ENCODE measurements around the gene PLA2G4A. TPM values are rescaled to one million over a fixed set of nuclear protein-coding genes. Genes with fewer than 3 reads are reported as not detected.

The PLA2G4A gene
- total RNA-seq, 2 donors from 2014 or later, result 3.1 to 6.3 TPM

GRCh38 chr1:186982116-186982515 is 153.4 kb downstream of the PLA2G4A start:
- Histone ChIP-seq H3K4me3 (no peak overlapping the region), H3K4me1 (no peaks in the 10 kb centered on the region), H3K36me3 (no peaks in the 10 kb centered on the region), H3K27ac (peak overlapping the region; percentile 4), H3K9me3 (no peaks in the 10 kb centered on the region), H3K27me3 (no peaks in the 10 kb centered on the region), H3K9ac (ENCODE audit: low read depth in 2 of 2, low read length in 2 of 2) (no peak overlapping the region)
- DNase-seq, result no peak
- TF ChIP-seq, protein P1, sequence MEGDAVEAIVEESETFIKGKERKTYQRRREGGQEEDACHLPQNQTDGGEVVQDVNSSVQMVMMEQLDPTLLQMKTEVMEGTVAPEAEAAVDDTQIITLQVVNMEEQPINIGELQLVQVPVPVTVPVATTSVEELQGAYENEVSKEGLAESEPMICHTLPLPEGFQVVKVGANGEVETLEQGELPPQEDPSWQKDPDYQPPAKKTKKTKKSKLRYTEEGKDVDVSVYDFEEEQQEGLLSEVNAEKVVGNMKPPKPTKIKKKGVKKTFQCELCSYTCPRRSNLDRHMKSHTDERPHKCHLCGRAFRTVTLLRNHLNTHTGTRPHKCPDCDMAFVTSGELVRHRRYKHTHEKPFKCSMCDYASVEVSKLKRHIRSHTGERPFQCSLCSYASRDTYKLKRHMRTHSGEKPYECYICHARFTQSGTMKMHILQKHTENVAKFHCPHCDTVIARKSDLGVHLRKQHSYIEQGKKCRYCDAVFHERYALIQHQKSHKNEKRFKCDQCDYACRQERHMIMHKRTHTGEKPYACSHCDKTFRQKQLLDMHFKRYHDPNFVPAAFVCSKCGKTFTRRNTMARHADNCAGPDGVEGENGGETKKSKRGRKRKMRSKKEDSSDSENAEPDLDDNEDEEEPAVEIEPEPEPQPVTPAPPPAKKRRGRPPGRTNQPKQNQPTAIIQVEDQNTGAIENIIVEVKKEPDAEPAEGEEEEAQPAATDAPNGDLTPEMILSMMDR (IDR thresholded peaks at IDR 0.05), result no peak
- intact Hi-C loops (cut with DNase I), result no loop called here

GRCh38 chr1:186983327-186983726 is 154.6 kb downstream of the PLA2G4A start:
- no peak overlapping the region for H3K4me3 ChIP-seq
- no peaks in the 10 kb centered on the region for H3K27me3 ChIP-seq
- no peak overlapping the region for H3K9ac ChIP-seq (ENCODE audit: low read depth in 2 of 2, low read length in 2 of 2)
- intact Hi-C loops (cut with DNase I), result no loop called here
- H3K27ac ChIP-seq, result peak overlapping the region; percentile 36
- no peaks in the 10 kb centered on the region for H3K36me3 ChIP-seq
- TF ChIP-seq, protein P1 (IDR thresholded peaks at IDR 0.05), result no peak
- no peaks in the 10 kb centered on the region for H3K4me1 ChIP-seq
- no peaks in the 10 kb centered on the region for H3K9me3 ChIP-seq
- DNase-seq, result peak; percentile 20

- intact Hi-C loops (cut with DNase I), result loop anchor here (2.0 to 5.0 kb wide), 2 partner anchors 263 to 502 kb away; no protein-coding TSS in a partner anchor
- no peaks in the 10 kb centered on the region for H3K9me3 ChIP-seq
- no peak for DNase-seq
- H3K27ac ChIP-seq, result no peak overlapping the region
- no peaks in the 10 kb centered on the region for H3K36me3 ChIP-seq
- no peak overlapping the region for H3K4me3 ChIP-seq
- H3K27me3 ChIP-seq, result no peaks in the 10 kb centered on the region
- TF ChIP-seq, protein P1 (IDR thresholded peaks at IDR 0.05), result no peak
- no peaks in the 10 kb centered on the region for H3K4me1 ChIP-seq
- no peak overlapping the region for H3K9ac ChIP-seq (ENCODE audit: low read depth in 2 of 2, low read length in 2 of 2)
Measured at GRCh38 chr1:186984959-186985358, 156.2 kb downstream of the PLA2G4A start.

DNA sequence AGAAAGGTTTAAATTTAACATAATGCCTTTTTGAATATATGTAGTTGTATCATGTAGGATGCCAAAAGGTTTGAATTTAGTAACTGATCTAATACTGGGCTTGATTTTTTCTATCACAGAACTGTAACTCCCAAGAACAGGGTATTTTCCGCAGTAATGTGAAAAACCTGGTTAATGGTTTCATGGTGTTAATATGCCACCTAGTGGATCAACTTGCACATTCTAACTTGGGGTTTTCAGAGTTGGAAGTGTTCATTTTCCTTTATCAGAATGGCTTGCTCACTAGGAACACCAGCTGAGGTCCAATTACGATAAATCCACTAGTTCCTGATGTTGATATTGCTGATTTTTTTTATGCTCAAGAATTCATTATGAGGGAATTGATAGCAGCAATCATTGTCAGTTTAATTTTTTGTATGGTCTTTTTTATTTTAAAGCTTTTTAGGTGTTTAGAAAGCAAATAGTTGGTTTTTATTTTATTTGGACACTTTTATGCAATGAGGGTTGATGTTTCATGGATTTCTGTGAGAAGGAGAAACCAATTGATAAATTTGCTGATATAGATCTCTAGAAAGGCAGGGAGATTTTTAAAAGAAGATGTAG is 157.2 kb downstream of the PLA2G4A start:
- intact Hi-C loops (cut with DNase I), result loop anchor here (2.0 to 5.0 kb wide), 3 partner anchors 264 to 503 kb away; no protein-coding TSS in a partner anchor
- no peak overlapping the region for H3K27ac ChIP-seq
- no peaks in the 10 kb centered on the region for H3K4me1 ChIP-seq
- no peak overlapping the region for H3K9ac ChIP-seq (ENCODE audit: low read depth in 2 of 2, low read length in 2 of 2)
- no peaks in the 10 kb centered on the region for H3K9me3 ChIP-seq
- H3K36me3 ChIP-seq, result no peaks in the 10 kb centered on the region
- no peak overlapping the region for H3K4me3 ChIP-seq
- TF ChIP-seq, protein P1 (IDR thresholded peaks at IDR 0.05), result peak; percentile 68
- DNase-seq, result no peak
- no peaks in the 10 kb centered on the region for H3K27me3 ChIP-seq

- Histone ChIP-seq H3K9ac (ENCODE audit: low read depth in 2 of 2, low read length in 2 of 2) (no peak overlapping the region), H3K4me1 (no peaks in the 10 kb centered on the region), H3K4me3 (no peak overlapping the region), H3K9me3 (no peaks in the 10 kb centered on the region), H3K27ac (no peak overlapping the region), H3K27me3 (no peaks in the 10 kb centered on the region), H3K36me3 (no peaks in the 10 kb centered on the region)
- intact Hi-C loops (cut with DNase I), result loop anchor here (2.0 to 5.0 kb wide), 2 partner anchors 265 to 382 kb away; no protein-coding TSS in a partner anchor
- no peak for DNase-seq
- TF ChIP-seq, protein P1 (IDR thresholded peaks at IDR 0.05), result no peak
Measured at GRCh38 chr1:186987065-186987464, 158.3 kb downstream of the PLA2G4A start.
